HG03354 (cell line): ENCODE measurements around the gene FRY.

Experiments used
- ATAC-seq: cut with Tn5 transposase; IDR thresholded peaks from one replicate; pipeline ENCODE4 v1.9.1; 2021; ENCODE audit warnings: mild to moderate bottlenecking; ENCODE audit not compliant: unreplicated experiment, poor library complexity, severe bottlenecking

The FRY gene

DNA sequence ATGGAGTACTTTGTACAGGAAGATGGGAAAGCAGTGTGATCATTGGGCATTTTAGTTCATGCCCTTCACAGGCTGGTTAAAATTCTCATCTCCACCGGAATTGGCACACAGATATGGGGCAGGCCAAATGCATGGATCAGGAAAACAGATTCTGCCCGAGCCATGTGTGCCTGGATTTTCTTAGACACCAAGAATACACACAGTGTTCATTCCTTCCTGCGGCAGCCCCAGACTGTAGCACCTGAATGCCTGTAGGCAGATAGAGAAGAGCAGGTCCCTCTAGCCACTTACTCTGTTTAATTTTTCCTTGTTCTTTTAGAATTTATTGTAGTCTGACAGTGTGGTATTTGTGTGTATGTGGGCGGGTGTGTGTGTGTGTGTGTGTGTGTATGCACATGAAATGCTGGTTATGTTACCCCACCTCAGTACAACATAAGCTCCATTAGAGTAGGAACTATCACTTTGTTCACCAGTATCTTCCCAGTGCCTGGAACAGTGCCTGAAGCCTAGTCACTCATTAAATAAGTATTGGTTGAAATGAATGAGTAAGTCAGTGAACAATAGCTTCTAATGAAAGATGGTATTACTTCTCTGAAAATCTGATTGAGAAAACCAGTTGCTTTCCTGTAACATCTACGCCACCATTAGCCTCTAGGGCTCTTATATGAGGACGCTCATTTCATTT, 41.7 kb downstream of the FRY start:
- ATAC-seq = no peak

DNA sequence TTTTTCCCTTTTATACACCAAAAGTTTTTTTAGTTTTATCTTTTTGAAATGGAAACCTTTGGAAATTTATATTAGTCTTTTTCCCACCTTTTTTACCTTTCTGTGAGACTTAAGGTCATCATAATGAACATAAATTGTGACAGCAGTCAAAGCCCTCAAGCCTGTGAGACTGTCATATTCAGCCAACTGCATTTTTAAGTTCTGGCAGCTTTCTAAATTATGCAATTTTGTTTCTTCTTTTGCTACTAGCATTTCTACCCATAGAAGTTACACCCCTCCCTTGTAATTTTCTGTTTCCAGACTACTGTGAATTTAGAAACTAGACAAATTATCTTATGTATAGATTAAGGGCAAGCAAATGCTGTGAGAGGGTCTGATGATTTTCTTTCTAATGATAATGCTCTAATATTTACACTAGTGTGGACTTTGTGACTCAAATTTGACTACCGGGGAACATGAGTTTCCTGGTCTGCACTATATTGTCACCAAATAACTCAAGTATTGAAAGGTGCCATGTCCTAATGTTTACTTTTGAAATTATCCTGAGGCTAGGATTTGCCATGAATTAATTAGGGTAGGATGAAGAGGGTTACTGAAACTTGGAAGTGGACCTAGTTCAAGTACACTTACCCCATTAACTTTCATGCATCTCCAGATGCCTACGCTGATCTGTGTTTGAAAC, 43.7 kb downstream of the FRY start:
- no peak for ATAC-seq

DNA sequence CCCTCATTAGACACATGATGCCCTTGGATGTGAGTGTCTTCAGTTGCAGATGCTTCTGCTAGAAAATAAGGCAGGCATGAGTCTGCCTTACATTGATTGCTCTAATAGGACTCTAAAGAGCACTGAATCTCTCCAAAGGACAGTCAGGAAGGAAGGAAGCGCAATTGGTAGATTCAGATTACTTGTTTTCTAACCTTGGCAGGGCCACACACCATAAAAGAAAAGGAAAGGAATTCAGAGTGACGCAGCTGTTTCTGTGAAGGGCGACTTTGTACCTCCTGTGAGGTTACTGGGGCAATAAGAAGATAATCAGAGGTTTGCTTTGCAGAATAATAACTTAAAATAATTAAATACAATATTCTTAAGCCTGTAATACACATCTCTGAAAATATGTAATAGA, 48.0 kb downstream of the FRY start:
- ATAC-seq = no peak

DNA sequence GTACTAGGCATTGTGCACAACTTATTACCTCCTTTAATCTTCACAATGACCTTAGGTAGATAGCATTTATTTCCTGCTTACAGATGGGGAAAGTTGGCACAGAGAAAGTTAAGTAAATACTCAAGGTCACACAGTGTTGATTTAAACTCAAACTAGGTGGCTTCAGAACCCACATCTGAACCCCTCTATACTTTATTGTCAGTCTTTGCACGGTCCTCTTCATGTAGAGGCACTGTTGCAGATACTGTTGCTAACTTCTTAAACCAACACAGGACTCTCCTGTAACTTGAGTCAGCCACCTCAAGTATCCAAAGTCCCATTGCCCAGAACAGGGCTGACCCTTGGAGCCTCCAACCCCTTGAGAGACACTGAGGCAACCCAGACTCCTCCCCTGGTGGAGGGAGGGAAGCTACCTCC, 48.8 kb downstream of the FRY start:
- no peak for ATAC-seq

DNA sequence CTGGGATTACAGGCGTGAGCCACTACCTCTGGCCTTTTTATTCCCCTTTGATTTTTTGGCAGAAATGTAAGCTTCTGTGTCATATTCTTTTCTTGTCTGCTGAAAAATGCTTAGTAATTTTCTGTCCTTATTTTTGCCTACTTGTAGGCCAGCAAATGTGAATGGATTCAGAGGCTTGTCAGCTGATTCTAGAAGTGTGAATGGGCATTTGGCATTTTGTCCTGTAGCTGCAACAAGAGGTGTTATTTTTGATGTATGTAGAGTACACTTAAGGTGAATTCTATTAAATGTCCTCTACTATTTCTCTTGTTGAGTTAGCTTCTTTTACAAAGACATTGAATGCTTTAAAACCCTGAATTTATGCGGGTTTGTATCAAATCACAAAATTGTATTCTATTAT, 50.0 kb downstream of the FRY start:
- ATAC-seq = no peak

DNA sequence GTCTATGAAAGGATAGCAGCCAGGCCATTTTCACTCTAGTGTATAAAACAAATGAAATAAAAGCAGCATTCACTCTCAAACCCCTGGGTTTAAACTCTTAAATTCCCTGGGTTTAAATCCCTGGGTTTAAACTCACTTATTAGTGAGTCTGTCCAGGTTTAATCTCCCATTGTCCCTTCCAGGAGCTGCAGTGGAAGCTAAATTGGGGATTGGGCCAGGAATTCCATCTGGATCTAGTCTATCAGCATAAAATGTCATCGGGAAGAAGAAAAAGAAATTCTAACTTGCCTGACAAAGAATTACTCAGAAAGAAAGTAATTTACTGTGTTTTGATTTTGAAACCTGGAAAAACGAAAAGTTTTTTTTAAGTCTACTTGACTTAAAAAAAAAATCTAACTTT, 54.8 kb downstream of the FRY start:
- ATAC-seq = no peak

DNA sequence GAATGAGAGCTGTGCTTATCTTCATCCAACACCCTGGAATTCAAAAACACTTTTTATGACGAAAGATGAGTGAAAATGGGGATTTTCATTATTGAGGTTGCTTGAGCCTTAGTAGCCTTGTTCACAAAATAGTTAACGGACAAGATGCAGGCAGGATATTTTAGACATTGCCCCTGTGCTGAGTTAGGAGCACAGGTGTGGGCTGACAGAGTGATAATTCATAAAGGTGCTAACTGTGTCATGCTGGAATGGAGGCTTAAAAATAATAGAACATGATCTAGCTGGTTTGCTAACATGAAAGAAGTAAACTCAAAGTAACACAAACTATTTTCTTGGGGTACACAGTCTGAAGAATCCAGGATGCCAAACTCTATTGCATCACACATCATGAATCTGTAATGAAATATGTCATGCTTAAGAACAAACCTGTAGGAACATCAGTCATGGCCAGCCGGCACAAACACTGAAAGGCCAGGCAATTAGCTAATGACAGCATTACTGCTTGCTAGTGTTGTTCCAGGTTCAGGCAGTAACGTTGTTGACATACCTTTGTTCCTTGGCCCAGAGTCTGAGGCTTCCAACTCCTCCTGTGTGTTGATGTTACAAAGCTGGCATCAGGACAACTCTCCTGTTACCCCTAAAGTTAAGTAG, 55.3 kb downstream of the FRY start:
- no peak for ATAC-seq

DNA sequence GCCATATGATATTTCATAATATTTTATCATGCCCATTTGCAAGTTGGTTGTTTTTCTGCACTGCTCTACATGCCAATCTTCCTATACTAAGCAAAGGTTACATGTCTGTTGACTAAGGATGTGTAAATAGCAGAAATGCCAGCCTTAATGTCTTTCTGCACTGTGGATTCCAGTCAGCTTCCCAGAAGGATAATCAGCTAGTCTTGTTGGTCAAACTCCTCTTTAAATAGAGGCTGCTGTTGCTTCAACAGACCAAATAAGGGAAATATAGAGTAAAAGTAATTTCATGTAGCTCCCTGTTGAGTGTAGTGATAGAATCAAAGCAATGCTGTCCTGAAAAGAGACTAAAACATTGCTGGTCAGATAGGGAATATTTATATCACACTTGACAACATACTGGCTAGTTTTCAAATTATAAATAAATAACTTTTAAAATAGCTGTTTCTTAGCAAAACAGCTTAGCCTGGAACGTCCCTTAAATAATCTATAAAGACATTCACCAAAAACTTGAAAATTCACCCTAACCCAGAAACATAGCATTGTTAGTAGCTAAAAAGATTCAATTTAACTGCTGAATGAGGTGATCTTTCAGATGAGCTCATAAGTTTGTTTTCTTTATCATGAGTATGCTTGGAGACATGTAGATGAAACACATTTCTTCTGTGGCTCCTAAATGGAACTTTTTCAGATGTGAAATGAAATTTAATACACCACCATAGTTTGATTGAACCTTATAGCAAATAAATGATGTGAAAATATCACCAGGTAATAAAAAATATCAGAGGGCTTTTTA, 56.6 kb downstream of the FRY start:
- ATAC-seq = no peak

DNA sequence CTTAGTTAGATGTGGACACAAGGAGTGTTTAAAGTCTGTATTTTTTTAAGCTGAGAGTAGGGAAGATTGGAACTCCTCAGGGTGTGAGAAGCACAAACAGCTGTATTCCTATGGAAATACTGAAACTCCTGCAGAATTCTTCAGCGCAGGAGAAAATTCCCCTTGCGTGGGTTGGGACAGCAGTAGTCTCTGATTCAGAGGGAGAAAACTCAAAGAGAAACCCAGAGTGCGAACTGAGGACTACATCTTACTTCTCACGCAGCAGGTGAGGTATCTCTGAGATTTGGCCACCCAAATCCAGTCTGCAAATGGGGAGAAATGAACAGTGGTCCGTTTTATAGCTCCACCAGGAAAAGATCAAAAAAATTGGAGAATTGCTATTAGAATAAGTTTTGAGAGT, 60.9 kb downstream of the FRY start:
- ATAC-seq = no peak

DNA sequence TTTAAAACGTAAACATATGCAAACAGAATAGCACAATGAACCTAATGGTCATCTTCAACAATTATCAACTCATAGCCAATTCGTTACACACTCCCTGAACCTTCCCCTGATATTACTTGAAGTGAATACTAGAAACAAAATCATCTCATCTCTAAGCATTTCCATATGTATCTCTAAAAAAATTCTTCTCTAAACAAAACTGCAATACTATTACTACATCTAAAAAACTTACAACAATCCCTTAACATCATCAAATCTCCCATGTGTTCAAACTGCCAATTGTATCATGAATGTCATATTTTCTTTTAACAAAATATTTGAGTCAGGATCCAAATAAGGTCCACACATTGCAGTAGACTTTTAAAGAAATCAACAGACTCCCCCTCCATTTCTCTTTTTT, 61.4 kb downstream of the FRY start:
- no peak for ATAC-seq

DNA sequence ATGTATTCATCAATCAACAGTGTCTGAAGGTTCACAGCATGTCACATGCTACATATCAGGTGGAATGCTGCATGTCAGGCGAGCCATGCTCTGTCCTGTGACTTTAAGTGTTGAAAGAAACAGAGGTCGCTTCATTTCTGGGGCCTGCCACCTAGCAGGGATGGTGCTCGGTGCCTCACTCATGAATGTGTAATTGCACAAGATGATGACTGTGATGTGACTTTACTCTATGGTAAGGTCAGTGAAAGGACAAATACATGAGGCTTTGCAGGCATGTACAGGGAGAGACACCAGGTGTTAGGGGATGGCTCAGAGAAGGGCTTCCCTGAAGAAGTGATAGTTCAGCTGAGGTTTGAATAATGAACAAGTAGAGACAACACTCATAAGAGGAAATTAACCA, 66.7 kb downstream of the FRY start:
- no peak for ATAC-seq

DNA sequence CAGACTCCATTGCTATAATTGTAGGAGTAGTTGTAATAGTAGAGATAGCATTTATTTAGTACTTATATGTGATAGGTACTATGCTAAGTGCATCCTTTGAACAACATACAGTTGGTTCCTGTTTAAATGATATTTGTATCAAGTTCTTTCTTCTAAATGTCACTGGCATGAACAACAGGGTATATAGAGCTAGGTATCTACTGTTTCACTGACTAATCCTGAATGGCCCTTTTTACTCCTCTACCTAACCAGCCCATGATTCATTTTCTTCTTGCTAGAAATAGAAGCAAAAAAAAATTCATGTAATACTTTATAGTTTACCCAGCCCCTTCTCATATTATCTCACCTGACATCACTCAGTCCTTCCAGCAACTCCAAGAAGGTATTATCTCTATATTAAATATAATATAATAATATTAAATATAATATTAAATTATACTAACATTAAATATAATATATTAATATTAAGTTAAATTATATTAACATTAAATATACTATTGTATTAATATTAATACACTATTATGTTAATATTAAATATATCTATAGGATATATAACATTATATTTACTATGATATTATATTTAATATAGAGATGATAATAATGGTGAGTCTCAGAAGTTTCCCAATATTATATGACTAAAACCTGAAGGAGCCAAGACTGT, 74.2 kb downstream of the FRY start:
- no peak for ATAC-seq

DNA sequence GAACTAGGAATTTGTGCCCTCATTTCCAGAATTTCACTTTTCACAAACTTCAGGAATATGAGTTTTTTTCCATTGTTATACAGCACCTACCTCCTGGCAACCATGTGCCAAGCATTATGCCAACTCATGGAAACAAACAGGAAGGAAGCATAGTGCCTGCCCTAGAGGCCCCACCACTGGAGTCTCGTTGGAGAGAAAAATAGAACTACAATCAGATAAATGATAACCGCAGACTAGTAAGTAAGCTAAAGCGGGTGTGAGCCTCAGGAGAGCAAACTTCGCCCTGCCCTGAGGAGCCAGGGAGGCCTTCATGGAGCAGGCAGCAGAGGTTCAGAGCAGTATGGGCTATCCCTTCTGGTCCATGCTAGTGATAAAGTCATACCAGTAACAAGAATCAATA, 75.9 kb downstream of the FRY start:
- ATAC-seq = no peak

DNA sequence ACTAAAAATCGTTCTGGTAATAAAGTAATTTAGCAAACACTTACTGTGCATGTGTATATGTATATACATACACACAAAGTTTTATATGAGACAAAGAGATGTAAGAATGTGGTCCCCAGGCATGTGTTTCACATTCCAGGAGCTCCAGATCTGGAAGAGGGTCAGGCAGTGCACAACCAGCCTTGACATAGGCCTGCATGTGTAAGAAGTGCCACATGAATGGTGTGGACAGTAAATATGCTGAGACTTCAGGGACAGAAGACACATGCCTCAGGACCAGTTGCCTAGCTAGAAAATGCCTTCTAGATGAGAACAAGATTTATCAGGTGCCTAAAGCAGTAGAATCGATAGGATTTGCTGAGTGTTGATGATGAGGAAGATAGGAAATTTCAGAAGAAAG, 76.4 kb downstream of the FRY start:
- no peak for ATAC-seq

DNA sequence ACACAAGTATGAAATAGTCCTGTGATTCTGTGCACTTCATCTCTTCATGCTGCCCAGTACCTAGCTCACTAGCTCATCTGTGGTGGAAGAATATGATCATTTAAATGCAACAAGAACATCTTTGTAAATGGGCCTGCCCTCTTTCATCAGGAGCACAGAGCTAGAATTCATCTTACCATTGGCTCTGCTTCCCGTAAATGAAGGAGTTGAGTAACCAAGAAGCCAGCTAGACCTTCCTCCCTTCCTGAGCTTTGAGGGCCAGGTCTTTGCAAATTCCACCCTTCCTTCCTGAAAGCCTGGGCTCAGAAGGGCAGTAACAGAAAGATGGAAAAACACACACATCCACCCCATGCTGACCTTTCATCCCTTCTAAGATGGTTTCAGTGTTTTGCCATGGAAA, 82.0 kb downstream of the FRY start:
- ATAC-seq = no peak

DNA sequence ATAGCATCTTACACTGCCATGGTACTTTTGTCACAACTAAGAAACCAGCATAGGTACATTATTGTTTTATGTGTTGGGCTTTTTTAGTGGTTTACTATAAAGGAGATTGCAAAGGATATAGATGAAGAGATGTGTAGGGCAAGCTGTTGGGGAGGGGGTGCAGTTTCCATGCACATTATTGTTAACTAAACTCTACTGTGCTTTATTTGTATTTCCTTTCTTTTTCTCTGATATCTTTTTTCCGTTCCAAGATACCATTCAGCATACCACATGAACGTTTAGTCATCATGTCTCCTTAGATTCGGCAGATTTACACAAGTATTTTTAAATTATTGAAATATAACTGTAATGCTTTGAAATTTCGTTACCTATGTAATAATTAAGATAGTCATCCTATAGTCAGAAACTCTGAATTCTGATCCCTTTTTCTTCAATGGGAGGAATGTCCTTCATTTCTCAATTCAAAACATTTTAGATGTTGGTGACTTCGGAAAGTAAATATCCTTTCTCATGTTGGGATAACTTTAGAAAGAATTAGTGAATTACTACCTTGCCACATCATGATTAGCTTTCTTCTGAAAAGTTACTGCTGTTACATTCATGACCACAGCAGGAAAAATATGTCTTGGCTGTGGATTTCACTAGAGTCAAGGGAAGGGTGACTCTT, 82.8 kb downstream of the FRY start:
- no peak for ATAC-seq

DNA sequence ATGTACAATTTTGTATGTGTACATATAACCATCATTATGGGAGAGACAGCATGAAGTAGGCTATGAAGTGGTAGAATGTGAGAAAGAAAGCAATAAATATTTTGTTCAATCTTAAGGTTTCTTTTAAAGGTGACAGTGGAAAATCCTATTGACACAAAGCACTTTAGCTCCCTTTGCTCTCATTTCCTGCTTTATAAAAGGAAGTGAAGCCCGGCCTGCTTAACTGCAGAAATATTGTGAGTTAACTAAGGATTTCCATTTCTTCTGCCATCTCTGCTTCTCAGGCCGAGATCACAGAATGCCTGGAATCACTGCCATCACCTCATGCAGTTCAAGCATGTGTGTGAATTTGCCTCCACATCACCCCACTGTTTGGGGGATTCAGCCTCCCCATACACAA, 83.5 kb downstream of the FRY start:
- ATAC-seq = no peak

DNA sequence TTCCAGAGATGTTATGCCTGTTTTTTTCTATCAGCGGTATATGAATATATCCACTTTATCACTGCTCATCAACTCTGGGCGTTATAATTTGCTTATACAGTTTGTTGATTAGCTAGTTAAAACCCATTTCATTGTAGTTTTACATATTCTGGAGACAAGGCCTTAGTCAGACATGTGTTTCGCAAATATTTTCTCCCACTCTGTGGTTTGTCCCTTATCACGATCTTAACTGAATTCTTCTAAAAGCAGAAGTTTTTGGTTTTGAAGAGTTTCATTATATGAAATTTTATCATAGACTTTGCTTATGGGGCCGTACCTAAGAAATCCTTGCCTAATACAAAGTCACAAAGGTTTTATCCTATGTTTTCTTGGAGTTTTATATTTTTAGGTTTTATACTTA, 84.6 kb downstream of the FRY start:
- ATAC-seq = no peak

DNA sequence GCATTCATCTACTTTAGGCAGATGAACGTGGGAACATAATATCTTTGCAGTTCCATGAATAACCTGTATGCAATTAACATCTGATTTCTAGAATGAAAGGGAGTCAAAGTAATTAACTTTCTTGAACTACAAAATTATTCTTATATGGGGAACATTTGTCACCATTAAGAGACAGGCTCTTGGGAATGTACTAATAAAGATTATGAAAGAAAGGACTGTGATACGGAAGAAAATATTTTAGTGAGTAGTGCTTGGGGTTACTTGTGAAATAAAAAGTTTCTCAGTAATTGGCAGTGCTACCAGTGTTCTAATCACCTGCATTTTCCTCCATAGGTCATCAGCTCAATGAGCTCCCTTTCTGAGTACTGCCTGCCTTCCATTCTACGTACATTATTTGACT, 85.4 kb downstream of the FRY start:
- no peak for ATAC-seq

DNA sequence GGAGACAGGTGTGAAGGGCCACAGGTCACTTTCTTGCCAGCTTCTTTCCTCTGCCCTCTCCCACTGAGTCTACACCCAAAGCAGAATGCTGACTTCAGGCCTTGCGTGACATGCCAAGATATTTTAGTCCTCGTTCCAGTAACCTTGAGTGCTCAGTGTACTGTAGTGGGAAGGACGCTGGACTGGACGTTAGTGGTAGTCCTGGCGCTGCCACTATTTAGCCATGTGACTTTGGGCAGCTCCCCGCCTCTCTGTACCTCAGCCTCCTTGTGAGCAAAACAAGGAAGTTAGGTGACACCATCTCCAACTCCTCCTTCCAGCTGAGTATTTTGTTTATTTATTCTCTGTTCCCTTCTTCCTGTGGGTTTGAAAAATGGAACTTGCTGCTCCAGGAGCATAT, 86.1 kb downstream of the FRY start:
- ATAC-seq = no peak
